Activated T-cell treated with anti-CD3 and anti-CD28 coated beads, Interleukin-2, amount 50 U/mL, for 4 hours (primary cell): ENCODE measurements around the gene AGPAT3. TPM values are rescaled to one million over a fixed set of nuclear protein-coding genes. Genes with fewer than 3 reads are reported as not detected.
"Not testable (repeated sequence)": the region's sequence is repeated elsewhere in the genome, so short reads cannot be mapped to it uniquely, and the experiment has no call there.

Source experiments
- ATAC-seq, 2 donors: fragments of 200-7000 bp; cut with Tn5 transposase; one replicate each; pipeline ENCODE4 v1.10.0; 2021
- DNase-seq: peaks from one replicate; pipeline ENCODE4 v3.0.0-alpha.2; 2020
- H3K27me3 Mint-ChIP-seq: one replicate; pipeline ENCODE4 v1.8.0; 2021; ENCODE audit warnings: low read depth, mixed read lengths
- H3K36me3 Mint-ChIP-seq: one replicate; pipeline ENCODE4 v1.8.0; 2022; ENCODE audit warnings: mixed read lengths; ENCODE audit not compliant: insufficient read depth
- H3K4me1 Mint-ChIP-seq: one replicate; pipeline ENCODE4 v1.8.0; 2021; ENCODE audit warnings: low read depth, mixed read lengths
- H3K4me3 Mint-ChIP-seq: one replicate; pipeline ENCODE4 v1.8.0; 2021; ENCODE audit warnings: mild to moderate bottlenecking, moderate library complexity, mixed read lengths
- H3K9me3 Mint-ChIP-seq: one replicate; pipeline ENCODE4 v1.8.0; 2021; ENCODE audit warnings: mixed read lengths
- total RNA-seq, 3 donors: library from RNA; stranded (reverse); gene quantifications; one replicate each; pipeline ENCODE4 v1.2.1, GENCODE V29; 2021

The AGPAT3 gene
- total RNA-seq, 3 donors from 2014 or later = 97.4 to 122 (median 117) TPM

DNA sequence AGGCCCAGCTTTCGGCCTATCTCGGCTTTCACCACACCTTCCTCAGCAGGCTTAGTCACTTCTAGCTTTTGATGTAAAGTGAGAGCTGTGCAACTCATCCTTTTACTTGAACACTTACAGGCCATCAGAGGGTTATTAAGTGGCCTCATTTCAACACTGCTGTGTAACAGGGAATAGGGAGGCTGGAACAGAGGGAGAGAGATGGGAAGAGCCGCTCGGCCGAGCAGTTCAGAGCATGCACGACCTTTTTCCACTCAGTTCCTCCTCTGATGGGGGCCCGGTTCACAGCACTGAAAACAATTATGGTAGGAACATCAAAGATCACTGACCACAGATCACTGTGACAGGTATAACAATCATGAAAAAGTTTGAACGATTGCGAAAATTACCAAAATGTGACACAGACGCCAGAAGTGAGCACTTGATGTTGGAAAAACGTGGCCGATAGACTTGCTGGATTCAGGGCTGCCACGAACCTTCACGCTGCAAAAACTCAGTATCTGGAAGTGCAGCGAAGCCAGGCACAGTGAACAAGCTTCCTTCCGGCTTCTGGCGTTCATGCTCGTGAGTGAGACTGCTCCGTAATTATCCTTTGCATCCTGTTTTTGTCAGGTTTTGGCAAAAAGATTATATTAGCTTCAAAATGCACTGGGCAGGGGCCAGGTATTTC lies 28.6 kb downstream of the AGPAT3 start:
- Mint-ChIP-seq H3K27me3 (no peaks in the 10 kb centered on the region), H3K4me3 (peak overlapping the region; percentile 73), H3K4me1 (peaks cover 43% of the 10 kb centered on the region), H3K36me3 (peaks cover 20% of the 10 kb centered on the region), H3K9me3 (no peaks in the 10 kb centered on the region)
- peak; percentile 91 to 93 for ATAC-seq
- no peak for DNase-seq

DNA sequence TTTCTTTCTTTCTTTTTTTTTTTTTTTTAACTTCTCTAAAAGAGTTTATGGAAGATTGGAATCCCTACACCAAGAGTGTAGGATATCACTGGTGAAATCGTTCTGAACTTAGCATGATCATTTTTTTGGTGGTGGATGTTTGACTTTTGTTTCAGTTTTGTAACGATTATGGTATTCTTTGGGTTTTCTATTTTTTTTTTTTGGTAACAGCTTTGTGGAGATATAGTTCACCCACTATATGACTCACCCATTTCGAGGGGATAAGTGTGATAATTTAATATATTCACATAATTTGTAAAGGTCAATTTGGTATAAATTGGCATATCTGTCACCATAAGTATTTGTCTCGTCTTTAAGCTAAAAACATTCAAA lies 29.2 kb downstream of the AGPAT3 start:
- peak overlapping the region; percentile 73 for H3K4me3 Mint-ChIP-seq
- ATAC-seq = peak in 1 of 2 donors; percentile 12
- H3K9me3 Mint-ChIP-seq = no peaks in the 10 kb centered on the region
- peaks cover 25% of the 10 kb centered on the region for H3K36me3 Mint-ChIP-seq
- H3K27me3 Mint-ChIP-seq = no peaks in the 10 kb centered on the region
- H3K4me1 Mint-ChIP-seq = peaks cover 43% of the 10 kb centered on the region
- DNase-seq = no peak

DNA sequence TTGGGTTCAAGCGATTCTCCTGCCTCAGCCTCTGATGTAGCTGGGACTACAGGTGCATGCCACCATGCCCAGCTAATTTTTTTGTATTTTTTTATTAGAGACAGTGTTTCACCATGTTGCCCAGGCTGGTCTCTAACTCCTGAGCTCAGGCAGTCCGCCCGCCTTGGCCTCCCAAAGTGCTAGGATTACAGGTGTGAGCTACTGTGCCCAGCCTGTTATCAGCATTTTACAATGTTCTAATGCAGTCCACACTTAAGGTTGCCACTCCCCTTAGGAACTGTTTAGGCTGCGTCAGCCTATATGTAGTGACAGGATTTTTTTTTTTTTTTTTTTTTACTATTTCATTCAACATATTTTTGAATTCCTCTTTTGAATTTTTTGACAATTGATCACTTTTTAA lies 30.2 kb downstream of the AGPAT3 start:
- no peaks in the 10 kb centered on the region for H3K27me3 Mint-ChIP-seq
- no peaks in the 10 kb centered on the region for H3K9me3 Mint-ChIP-seq
- ATAC-seq (no peak), DNase-seq (no peak)
- peaks cover 23% of the 10 kb centered on the region for H3K36me3 Mint-ChIP-seq
- H3K4me3 Mint-ChIP-seq = no peak overlapping the region
- peaks cover 36% of the 10 kb centered on the region for H3K4me1 Mint-ChIP-seq

DNA sequence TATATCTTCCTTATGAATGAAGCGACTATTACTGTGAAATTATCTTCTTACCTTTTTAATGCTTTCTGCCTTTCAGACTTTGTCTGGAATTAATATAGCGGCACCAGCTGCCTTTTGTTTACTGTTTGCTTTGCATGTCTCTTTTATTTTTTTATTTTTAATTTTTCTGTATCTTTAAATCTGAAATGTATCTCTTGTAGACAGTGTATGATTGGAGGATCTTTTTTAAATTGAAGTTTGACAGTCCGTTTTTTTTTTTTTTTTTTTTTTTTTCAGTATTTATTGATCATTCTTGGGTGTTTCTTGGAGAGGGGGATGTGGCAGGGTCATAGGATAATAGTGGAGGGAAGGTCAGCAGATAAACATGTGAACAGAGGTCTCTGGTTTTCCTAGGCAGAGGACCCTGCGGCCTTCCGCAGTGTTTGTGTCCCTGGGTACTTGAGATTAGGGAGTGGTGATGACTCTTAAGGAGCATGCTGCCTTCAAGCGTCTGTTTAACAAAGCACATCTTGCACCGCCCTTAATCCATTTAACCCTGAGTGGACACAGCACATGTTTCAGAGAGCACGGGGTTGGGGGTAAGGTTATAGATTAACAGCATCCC lies 31.8 kb downstream of the AGPAT3 start:
- Mint-ChIP-seq H3K4me1 (peaks cover 39% of the 10 kb centered on the region), H3K36me3 (peaks cover 27% of the 10 kb centered on the region)
- ATAC-seq, H3K4me3 Mint-ChIP-seq, H3K9me3 Mint-ChIP-seq, H3K27me3 Mint-ChIP-seq, DNase-seq: not testable (repeated sequence)

DNA sequence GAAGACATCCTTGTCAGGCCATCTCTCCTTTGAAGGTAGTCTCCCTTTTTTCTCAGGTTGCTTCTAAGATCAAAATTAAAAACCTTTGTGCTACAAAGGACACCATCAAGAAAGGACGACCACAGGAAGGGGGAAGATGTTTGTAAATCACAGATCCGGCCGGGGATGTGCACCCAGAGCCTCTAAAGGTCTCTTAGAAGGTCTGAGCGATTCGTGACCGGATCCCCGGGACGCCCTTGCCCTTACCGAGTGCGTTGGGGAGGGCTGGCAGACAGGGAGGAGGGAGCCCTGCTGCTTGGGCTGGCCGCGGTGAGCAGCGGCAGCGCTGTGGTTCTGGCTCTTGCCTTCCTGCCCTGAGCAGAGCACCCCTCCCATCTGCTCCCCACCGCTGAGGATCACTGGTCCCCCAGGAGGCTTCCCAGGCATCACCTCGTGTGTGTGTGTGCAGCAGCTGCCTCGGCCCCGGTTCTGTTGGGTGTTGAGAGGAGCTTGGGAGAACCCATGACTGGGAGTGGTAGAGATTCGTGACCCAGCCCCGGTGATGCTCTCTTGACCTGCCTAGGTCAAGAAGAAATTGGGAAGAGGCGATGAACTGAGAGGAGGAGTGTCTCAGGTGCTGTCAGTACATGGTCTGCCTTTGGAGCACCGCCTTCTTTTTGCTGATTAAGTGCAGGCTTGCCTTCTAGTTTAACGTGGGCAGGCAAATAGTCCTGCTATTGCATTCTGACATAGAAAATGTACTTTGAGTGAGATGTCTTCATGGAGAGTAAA lies 34.5 kb downstream of the AGPAT3 start:
- DNase-seq = no peak
- Mint-ChIP-seq H3K27me3 (no peaks in the 10 kb centered on the region), H3K36me3 (peaks cover 30% of the 10 kb centered on the region), H3K9me3 (no peaks in the 10 kb centered on the region), H3K4me1 (peaks cover 18% of the 10 kb centered on the region), H3K4me3 (no peak overlapping the region)
- ATAC-seq = no peak

DNA sequence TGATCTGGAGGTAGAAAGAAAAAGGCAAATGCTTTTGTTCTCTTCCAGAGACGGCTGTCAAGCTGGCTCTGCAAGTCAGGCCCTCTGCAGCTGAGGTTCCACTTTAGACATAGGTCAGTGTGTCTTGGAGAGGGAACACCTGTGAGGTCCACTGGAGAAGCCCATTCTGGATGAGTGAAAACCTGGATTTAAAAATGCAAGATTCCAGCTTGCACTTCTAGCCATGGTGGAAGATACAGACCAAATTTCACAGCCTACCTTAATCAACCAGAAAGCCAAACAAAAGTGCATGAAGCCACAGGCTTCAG lies 35.0 kb downstream of the AGPAT3 start:
- no peak overlapping the region for H3K4me3 Mint-ChIP-seq
- H3K4me1 Mint-ChIP-seq = peaks cover 14% of the 10 kb centered on the region
- ATAC-seq (no peak), DNase-seq (no peak)
- H3K9me3 Mint-ChIP-seq = no peaks in the 10 kb centered on the region
- no peaks in the 10 kb centered on the region for H3K27me3 Mint-ChIP-seq
- peaks cover 33% of the 10 kb centered on the region for H3K36me3 Mint-ChIP-seq

DNA sequence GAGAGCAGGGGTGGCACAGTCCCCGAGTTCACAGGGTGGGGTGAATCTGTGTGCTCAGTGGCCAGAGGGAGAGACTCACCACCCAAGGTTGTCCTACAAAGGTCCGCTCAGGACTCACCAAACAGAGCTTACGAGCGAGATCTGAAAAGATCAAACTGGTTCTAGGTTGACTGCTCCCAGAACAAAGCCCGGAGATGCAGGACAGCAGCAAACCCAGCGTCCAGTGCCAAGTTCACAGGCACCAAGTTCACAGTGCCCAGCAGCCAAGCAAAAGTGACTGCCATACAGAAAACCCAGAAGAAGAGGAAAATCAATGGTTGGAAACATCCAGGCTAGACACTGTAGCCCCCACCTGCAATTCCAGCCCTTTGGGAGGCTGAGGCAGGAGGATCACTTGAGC lies 35.7 kb downstream of the AGPAT3 start:
- no peaks in the 10 kb centered on the region for H3K9me3 Mint-ChIP-seq
- peaks cover 35% of the 10 kb centered on the region for H3K36me3 Mint-ChIP-seq
- no peak for ATAC-seq
- no peak overlapping the region for H3K4me3 Mint-ChIP-seq
- no peaks in the 10 kb centered on the region for H3K27me3 Mint-ChIP-seq
- peaks cover 14% of the 10 kb centered on the region for H3K4me1 Mint-ChIP-seq
- no peak for DNase-seq

DNA sequence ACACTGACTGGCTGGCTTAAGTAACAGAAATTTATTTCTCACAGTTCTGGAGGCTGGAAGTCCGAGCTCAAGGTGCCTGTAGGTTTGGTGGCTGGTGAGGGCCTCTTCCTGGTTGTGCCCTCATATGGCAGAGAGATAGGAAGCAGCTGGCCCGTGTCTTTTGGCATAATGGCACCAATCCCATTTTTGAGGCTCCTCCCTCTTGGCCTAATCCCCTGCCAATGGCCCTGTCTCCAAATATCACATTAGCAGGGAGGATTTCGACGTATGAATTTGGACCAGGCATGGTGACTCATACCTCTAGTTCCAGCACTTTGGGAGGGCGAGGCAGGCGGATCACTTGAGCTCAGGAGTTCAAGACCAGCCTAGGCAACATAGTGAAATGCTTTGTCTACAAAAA lies 37.4 kb downstream of the AGPAT3 start:
- H3K36me3 Mint-ChIP-seq = peaks cover 47% of the 10 kb centered on the region
- H3K4me3 Mint-ChIP-seq = no peak overlapping the region
- no peaks in the 10 kb centered on the region for H3K9me3 Mint-ChIP-seq
- DNase-seq = no peak
- no peaks in the 10 kb centered on the region for H3K27me3 Mint-ChIP-seq
- H3K4me1 Mint-ChIP-seq = peaks cover 10% of the 10 kb centered on the region
- no peak for ATAC-seq

DNA sequence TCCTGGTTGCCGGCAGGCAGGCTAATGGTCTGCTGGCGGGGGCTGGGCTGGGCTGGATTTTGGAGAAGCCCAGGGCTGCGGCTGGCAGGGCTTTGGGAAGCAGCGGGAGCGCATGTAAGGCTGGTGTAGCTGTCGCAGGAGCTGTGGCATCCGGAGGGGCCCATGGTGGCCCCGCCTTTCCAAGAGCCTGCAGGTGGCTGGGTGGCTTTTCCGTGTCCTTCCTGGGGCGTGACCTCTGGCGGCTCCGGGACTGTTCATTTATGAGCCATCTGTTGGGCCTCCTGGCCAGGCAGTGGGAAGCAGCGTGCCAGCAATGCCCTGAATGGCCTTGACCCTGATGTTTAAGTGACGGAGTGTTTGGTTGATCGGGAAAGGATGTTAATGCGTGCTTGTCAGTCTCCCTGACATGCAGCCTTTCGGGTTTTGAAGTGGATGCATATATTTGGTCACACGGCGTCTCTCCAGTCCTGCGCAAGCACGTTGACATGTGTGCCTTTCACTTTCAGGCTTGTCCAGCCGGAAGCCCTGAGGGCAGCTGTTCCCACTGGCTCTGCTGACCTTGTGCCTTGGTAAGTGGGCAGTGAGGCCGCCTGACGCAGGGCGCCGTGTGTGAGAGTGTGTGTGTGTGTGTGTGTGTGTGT lies 38.5 kb downstream of the AGPAT3 start:
- Mint-ChIP-seq H3K4me3 (no peak overlapping the region), H3K27me3 (no peaks in the 10 kb centered on the region), H3K9me3 (no peaks in the 10 kb centered on the region), H3K4me1 (peaks cover 10% of the 10 kb centered on the region), H3K36me3 (peaks cover 42% of the 10 kb centered on the region)
- no peak for DNase-seq
- ATAC-seq = no peak

DNA sequence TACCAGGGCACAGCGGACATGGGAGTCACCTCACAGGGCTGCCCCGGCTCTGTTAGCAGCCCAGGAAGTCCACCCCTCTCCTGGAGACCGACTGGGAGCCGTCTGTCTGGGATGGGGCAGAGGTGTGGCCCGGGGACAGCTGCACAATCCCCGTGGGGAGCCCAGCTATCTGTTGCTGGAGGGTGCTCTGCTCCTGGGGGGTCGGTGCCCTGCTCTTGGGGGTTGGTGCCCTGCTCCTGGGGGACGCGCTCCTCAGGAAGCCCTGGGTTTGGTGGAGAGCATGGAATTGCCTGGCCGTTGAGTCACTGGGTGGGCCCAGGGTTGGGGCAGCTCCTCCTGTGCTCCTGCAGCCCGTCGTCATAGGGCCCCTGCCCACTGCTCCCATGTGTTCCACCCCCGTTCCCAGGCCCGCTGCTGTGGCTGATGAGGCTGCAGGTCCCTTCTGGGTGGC lies 39.3 kb downstream of the AGPAT3 start:
- DNase-seq = no peak
- no peak for ATAC-seq
- peaks cover 10% of the 10 kb centered on the region for H3K4me1 Mint-ChIP-seq
- H3K36me3 Mint-ChIP-seq = peaks cover 38% of the 10 kb centered on the region
- H3K9me3 Mint-ChIP-seq = no peaks in the 10 kb centered on the region
- H3K4me3 Mint-ChIP-seq = no peak overlapping the region
- no peaks in the 10 kb centered on the region for H3K27me3 Mint-ChIP-seq

DNA sequence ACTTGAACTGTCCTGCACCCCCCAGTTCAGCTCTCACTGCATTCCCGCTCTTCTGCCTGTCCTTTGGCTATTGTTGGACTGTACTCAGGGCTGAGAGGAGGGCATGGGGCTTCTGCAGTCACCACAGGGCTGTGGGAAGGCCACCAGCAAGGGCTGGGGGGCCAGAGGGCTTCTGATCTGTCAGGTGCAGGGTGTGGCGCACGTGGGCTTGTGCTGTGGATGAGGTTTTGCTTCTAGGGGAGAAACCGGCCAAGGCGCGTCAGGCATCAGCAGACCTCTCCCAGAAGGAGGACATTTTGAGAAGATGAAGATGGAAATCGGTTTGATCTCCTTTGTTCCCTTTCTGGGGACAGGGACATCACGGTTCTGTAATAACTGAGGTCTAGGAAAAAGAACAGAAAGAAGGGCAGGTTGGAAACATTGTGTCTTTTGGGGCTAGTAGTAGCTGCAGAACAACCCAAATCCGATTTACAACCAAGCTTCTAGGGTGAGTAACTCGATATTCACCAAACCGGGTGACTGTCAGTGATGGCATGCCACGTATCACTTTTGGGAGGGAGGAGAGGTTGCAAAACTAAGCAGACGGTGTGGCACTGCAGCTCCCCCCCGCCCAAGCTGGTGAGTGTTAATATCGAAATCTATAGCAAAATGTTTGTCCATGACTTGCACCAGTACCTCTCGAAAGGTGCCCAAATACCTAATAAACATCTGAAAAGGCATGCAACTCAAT lies 40.9 kb downstream of the AGPAT3 start:
- Mint-ChIP-seq H3K9me3 (no peaks in the 10 kb centered on the region), H3K36me3 (peaks cover 31% of the 10 kb centered on the region), H3K4me1 (peaks cover 10% of the 10 kb centered on the region), H3K4me3 (no peak overlapping the region), H3K27me3 (no peaks in the 10 kb centered on the region)
- ATAC-seq = no peak
- no peak for DNase-seq

DNA sequence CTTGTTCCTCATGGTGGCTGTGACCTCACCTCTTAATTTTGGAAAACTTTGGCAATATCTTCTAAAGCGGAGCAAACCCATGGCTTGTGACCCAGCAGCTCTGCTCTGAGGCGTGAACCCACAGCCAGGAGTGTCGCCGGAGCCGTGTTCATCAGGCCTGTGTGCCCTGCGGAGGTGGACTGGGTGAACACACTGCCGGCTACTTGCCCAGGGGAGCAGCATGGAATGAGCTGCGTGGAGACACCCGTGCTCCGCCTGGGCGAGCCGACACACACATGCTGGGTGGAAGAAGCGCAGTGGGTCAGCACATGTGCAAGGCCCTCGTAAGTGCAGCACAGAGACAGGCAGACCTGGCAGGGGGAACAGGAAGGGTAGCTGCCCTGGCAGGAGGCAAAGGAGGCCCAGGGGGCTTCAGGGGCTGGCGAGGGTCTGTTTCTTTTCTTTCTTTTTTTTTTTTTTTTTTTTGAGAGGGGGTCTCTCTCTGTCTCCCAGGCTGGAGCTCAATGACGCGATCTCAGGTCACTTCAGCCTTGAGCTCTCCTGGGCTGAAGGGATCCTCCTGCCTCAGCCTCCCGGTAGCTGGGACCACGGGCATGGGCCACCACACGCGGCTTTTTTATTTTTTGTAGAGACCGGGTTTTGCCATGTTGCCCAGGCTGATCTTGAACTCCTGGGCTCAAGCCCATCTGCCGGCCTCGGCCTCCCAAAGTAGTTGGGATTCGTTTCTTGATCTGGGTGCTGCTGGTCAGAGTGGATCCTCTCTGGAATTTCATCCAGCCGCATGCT lies 41.8 kb downstream of the AGPAT3 start:
- Mint-ChIP-seq H3K4me3 (no peak overlapping the region), H3K9me3 (no peaks in the 10 kb centered on the region), H3K36me3 (peaks cover 28% of the 10 kb centered on the region), H3K4me1 (peaks cover 12% of the 10 kb centered on the region), H3K27me3 (no peaks in the 10 kb centered on the region)
- ATAC-seq (no peak), DNase-seq (no peak)

DNA sequence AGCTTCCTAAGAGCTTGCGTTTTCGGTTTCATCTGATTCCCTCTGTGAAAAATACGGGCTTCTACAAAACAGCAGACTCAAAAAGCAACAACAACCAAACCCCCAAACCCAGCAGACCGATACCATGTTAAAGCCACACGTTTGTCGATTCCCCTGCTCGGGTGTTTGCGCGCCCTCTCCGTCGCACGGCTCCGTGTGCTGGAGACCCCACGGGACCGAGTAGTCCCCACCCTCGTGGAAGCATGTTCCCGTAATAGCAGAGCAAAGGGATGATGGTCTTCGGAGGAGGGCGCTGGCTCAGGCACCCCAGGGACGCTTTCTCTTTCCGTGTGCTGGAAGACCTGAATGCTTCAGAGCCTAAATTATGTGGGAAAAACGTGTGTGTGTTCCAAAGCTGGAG lies 42.7 kb downstream of the AGPAT3 start:
- Mint-ChIP-seq H3K36me3 (peaks cover 34% of the 10 kb centered on the region), H3K4me1 (peaks cover 12% of the 10 kb centered on the region), H3K27me3 (no peaks in the 10 kb centered on the region), H3K9me3 (peaks cover 7% of the 10 kb centered on the region), H3K4me3 (no peak overlapping the region)
- no peak for ATAC-seq
- no peak for DNase-seq
